GM23338 (cell line): ENCODE data around the gene MRPS27. TPM values are rescaled to one million over a fixed set of nuclear protein-coding genes. Genes with fewer than 3 reads are reported as not detected.

ENCODE experiments used
- ATAC-seq: fragments of 200-7000 bp; cut with Tn5 transposase; 3 replicates; pipeline ENCODE4 v1.9.1; 2020
- DNase-seq: peaks from one replicate; pipeline ENCODE4 v3.0.0-alpha.2; 2015; ENCODE audit warnings: low spot score
- H2AFZ ChIP-seq: fragments of 200-600 bp; sonication (generic); 2 replicates; pipeline ENCODE4 v1.8.0; 2016; ENCODE audit warnings: antibody characterized with exemption, mild to moderate bottlenecking, moderate library complexity
- H3F3A ChIP-seq: fragments of 200-600 bp; sonication (generic); replicated peaks from 2 replicates; pipeline ENCODE4 v1.8.0; 2017; ENCODE audit warnings: antibody characterized with exemption, mixed run types, low read depth
- H3K27ac ChIP-seq: fragments of 200-600 bp; sonication (generic); 2 replicates; pipeline ENCODE4 v1.6.1; 2016; ENCODE audit warnings: low read depth
- H3K27me3 ChIP-seq: fragments of 200-600 bp; sonication (generic); 2 replicates; pipeline ENCODE4 v1.8.0; 2016; ENCODE audit warnings: mild to moderate bottlenecking, mixed run types, moderate library complexity; ENCODE audit not compliant: insufficient read depth
- H3K36me3 ChIP-seq: fragments of 200-600 bp; sonication (generic); 2 replicates; pipeline ENCODE4 v1.8.0; 2016; ENCODE audit warnings: mild to moderate bottlenecking; ENCODE audit not compliant: insufficient read depth
- H3K4me1 ChIP-seq: fragments of 200-600 bp; sonication (generic); 2 replicates; pipeline ENCODE4 v1.8.0; 2016; ENCODE audit warnings: mild to moderate bottlenecking, moderate library complexity; ENCODE audit not compliant: insufficient read depth
- H3K4me2 ChIP-seq: fragments of 200-600 bp; sonication (generic); 2 replicates; pipeline ENCODE4 v1.7.1; 2017; ENCODE audit warnings: mixed run types
- H3K4me3 ChIP-seq: fragments of 200-600 bp; sonication (generic); 2 replicates; pipeline ENCODE4 v1.6.1; 2016; ENCODE audit warnings: mixed run types
- H3K79me2 ChIP-seq: fragments of 200-600 bp; sonication (generic); replicated peaks from 2 replicates; pipeline ENCODE4 v1.8.0; 2017; ENCODE audit warnings: mild to moderate bottlenecking; ENCODE audit not compliant: insufficient read depth
- H3K9me2 ChIP-seq: fragments of 200-600 bp; sonication (generic); 2 replicates; pipeline ENCODE4 v1.8.0; 2017; ENCODE audit not compliant: insufficient read depth
- H4K20me1 ChIP-seq: fragments of 200-600 bp; sonication (generic); replicated peaks from 2 replicates; pipeline ENCODE4 v1.8.0; 2017; ENCODE audit warnings: mild to moderate bottlenecking; ENCODE audit not compliant: insufficient read depth
- H3K27ac Mint-ChIP-seq: 2 replicates; pipeline ENCODE4 v1.8.0; 2020; ENCODE audit warnings: inconsistent platforms, mild to moderate bottlenecking, moderate library complexity, mixed read lengths
- H3K27me3 Mint-ChIP-seq: 3 replicates; pipeline ENCODE4 v1.8.0; 2022; ENCODE audit warnings: low read depth, mild to moderate bottlenecking, moderate library complexity, mixed read lengths, inconsistent platforms; ENCODE audit not compliant: insufficient read depth, poor library complexity
- H3K36me3 Mint-ChIP-seq: 3 replicates; pipeline ENCODE4 v1.8.0; 2021; ENCODE audit warnings: low read depth, mild to moderate bottlenecking, inconsistent platforms, moderate library complexity, mixed read lengths
- H3K4me1 Mint-ChIP-seq: 3 replicates; pipeline ENCODE4 v1.8.0; 2020; ENCODE audit warnings: mild to moderate bottlenecking, inconsistent platforms, mixed read lengths
- H3K4me3 Mint-ChIP-seq: 3 replicates; pipeline ENCODE4 v1.8.0; 2021; ENCODE audit warnings: moderate library complexity, mild to moderate bottlenecking, inconsistent platforms, mixed read lengths
- H3K9me3 Mint-ChIP-seq: 3 replicates; pipeline ENCODE4 v1.8.0; 2020; ENCODE audit warnings: moderate library complexity, mild to moderate bottlenecking, inconsistent platforms, mixed read lengths
- CREB1 ChIP-seq: fragments of 250-450 bp; sonication (Bioruptor Pico); IDR thresholded peaks from 2 replicates; pipeline ENCODE4 v1.5.0; 2020; ENCODE audit warnings: low read depth, mild to moderate bottlenecking, moderate library complexity
- CTCF ChIP-seq, 2 experiments: fragments of 200-600 bp in 1 of 2; sonication (generic) in 1 of 2; conservative IDR thresholded peaks; 2 replicates each; pipeline versions ENCODE4 v1.5.1 to v1.6.1; 2016 to 2017; ENCODE audit warnings: antibody characterized with exemption in 2 of 2, low read depth in 2 of 2, mild to moderate bottlenecking in 2 of 2, moderate library complexity in 1 of 2
- ETS1 ChIP-seq: IDR thresholded peaks from 2 replicates; pipeline ENCODE4 v1.6.1; 2016; ENCODE audit warnings: antibody characterized with exemption
- EZH2 ChIP-seq: fragments of 200-600 bp; sonication (generic); IDR thresholded peaks from one replicate; pipeline ENCODE4 v1.8.0; 2017; ENCODE audit warnings: antibody characterized with exemption, mild to moderate bottlenecking, low read depth; ENCODE audit not compliant: unreplicated experiment
- EZH2phosphoT487 ChIP-seq: fragments of 200-600 bp; sonication (generic); IDR thresholded peaks from one replicate; pipeline ENCODE4 v1.8.1; 2018; ENCODE audit warnings: antibody characterized with exemption; ENCODE audit not compliant: unreplicated experiment
- JUNB ChIP-seq: IDR thresholded peaks from one replicate; pipeline ENCODE4 v1.6.1; 2016; ENCODE audit warnings: antibody characterized with exemption; ENCODE audit not compliant: unreplicated experiment
- NANOG ChIP-seq: IDR thresholded peaks from 2 replicates; pipeline ENCODE4 v1.6.1; 2016; ENCODE audit warnings: antibody characterized with exemption, borderline replicate concordance
- POLR2AphosphoS5 ChIP-seq: IDR thresholded peaks from 2 replicates; pipeline ENCODE4 v1.6.1; 2016; ENCODE audit warnings: antibody characterized with exemption, low read depth
- REST ChIP-seq: IDR thresholded peaks from one replicate; pipeline ENCODE4 v1.6.1; 2018; ENCODE audit warnings: antibody characterized with exemption; ENCODE audit not compliant: unreplicated experiment
- STAT1 ChIP-seq: IDR thresholded peaks from one replicate; pipeline ENCODE4 v1.6.1; 2016; ENCODE audit warnings: antibody characterized with exemption; ENCODE audit not compliant: unreplicated experiment
- ZNF114 ChIP-seq: fragments of 250-450 bp; sonication (Bioruptor Pico); IDR thresholded peaks from 2 replicates; pipeline ENCODE4 v1.5.0; 2020; ENCODE audit warnings: mild to moderate bottlenecking, moderate library complexity
- ZNF331 ChIP-seq: fragments of 250-450 bp; sonication (Bioruptor Pico); IDR thresholded peaks from 2 replicates; pipeline ENCODE4 v1.5.0; 2020; ENCODE audit warnings: low read depth, mild to moderate bottlenecking, moderate library complexity
- ZNF462 ChIP-seq: fragments of 250-450 bp; sonication (Bioruptor Pico); IDR thresholded peaks from 2 replicates; pipeline ENCODE4 v1.5.0; 2020; ENCODE audit warnings: mild to moderate bottlenecking, moderate library complexity
- polyA plus RNA-seq: library from polyadenylated mRNA; unstranded; fragments of >200 nt; fragmentation: Nextera tagmentation; extraction: Ambion mirVana; gene quantifications from 2 replicates; pipeline ENCODE4 v1.2.1, GENCODE V29; 2016
- total RNA-seq: library from RNA; depleted of rRNA; stranded (reverse); fragments of >200 nt; shearing (Covaris generic); gene quantifications from 2 replicates; pipeline ENCODE4 v1.2.3, GENCODE V29; 2014

The MRPS27 gene
- total and polyA plus RNA-seq, 2 experiments from 2014 or later = 53.2 to 141 TPM

- Mint-ChIP-seq H3K27ac (no peak overlapping the region), H3K36me3 (peaks cover 32% of the 10 kb centered on the region), H3K9me3 (peaks cover 2% of the 10 kb centered on the region; the same call in 1 of the 3 replicates), H3K27me3 (peaks cover 2% of the 10 kb centered on the region), H3K4me3 (no peak overlapping the region), H3K4me1 (peaks cover 20% of the 10 kb centered on the region; the same call in 2 of the 3 replicates)
- Histone ChIP-seq H4K20me1 (peaks cover 6% of the 10 kb centered on the region; the same call in 1 of the 2 replicates), H3K36me3 (0 out of 2 replicates have a peak, but pooled peaks cover 4% of the 10 kb centered on the region), H2AFZ (no peak overlapping the region), H3K4me1 (no peaks in the 10 kb centered on the region; the same call in 1 of the 2 replicates), H3K4me3 (no peak overlapping the region), H3K4me2 (no peak overlapping the region), H3K79me2 (peaks cover 40% of the 10 kb centered on the region), H3K27me3 (no peaks in the 10 kb centered on the region), H3K9me2 (no peaks in the 10 kb centered on the region), H3F3A (no peaks in the 10 kb centered on the region), H3K27ac (peak overlapping the region; percentile 46; the same call in 1 of the 2 replicates)
- DNase-seq (no peak), ATAC-seq (no peak)
- TF ChIP-seq POLR2AphosphoS5 (no peak), CREB1 (no peak), JUNB (no peak), ZNF331 (no peak), EZH2phosphoT487 (no peak), CTCF (conservative IDR thresholded peaks at IDR 0.05; ENCODE audit: low read depth in 2 of 2) (no peak), NANOG (no peak), EZH2 (no peak), ETS1 (no peak), ZNF114 (CRISPR knock-in tag) (no peak), ZNF462 (CRISPR knock-in tag) (no peak), REST (no peak), STAT1 (no peak)
Observed at GRCh38 chr5:72273547-72273946, 46.5 kb downstream of the MRPS27 start.
